ENCODE measurements around the gene UBE2J2. TPM values are rescaled to one million over a fixed set of nuclear protein-coding genes. Genes with fewer than 3 reads are reported as not detected.

Gene UBE2J2
- total and polyA plus RNA-seq, 2 of the 4 experiments (the other 2 are of a cell fraction) = 20.6 to 67.5 TPM

GRCh38 chr1:1255611-1256010 lies 18.0 kb downstream of the UBE2J2 start:
- no peak overlapping the region for H2AK5ac ChIP-seq (ENCODE audit: low read depth, low read length)
- peaks cover 10% of the 10 kb centered on the region for H4K20me1 ChIP-seq (ENCODE audit: insufficient read depth, low read length)
- ATAC-seq (ENCODE audit: low read depth) (no peak), DNase-seq (no peak)
- no peak overlapping the region for H3K18ac ChIP-seq (ENCODE audit: low read depth, low read length)
- no peak overlapping the region for H2BK5ac ChIP-seq (ENCODE audit: low read depth, low read length, poor library complexity, severe bottlenecking)
- no peak overlapping the region for H2BK15ac ChIP-seq (ENCODE audit: low read depth, low read length)
- no peak overlapping the region for H2AFZ ChIP-seq (replicated peaks; ENCODE audit: low read length, poor library complexity)
- H3K27me3 ChIP-seq (ENCODE audit: control insufficient read depth, insufficient read depth, low read length) = no peaks in the 10 kb centered on the region
- H3K56ac ChIP-seq (ENCODE audit: extremely low read depth, insufficient read depth, low read length) = no peak overlapping the region
- no peak overlapping the region for H3K9ac ChIP-seq (ENCODE audit: low read depth, low read length)
- no peak overlapping the region for H2BK20ac ChIP-seq (ENCODE audit: low read depth, low read length)
- dilution Hi-C loops (cut with HindIII; ENCODE audit: low sequenced_read_pairs, unreplicated experiment) = no loop called here
- TF ChIP-seq POLR2A (IDR thresholded peaks at IDR 0.05; ENCODE audit: low read depth, low read length) (no peak), MAFK (IDR thresholded peaks at IDR 0.05; ENCODE audit: low read depth, low read length) (no peak), NFE2L2 (IDR thresholded peaks at IDR 0.05; ENCODE audit: low read depth, low read length) (no peak), ELK1 (IDR thresholded peaks at IDR 0.05; ENCODE audit: borderline replicate concordance, low read depth, low read length) (no peak)
- BruUV-seq (replicated peaks) = no TSS peak
- WGBS, 2 experiments (ENCODE audit: extremely low coverage in 2 of 2, insufficient read length in 1 of 2) = 100% methylated on average over 3 of the region's 10 CpGs; no CpG with 5 or more reads in 1 of the 2 experiments
- no peak overlapping the region for H4K91ac ChIP-seq (ENCODE audit: insufficient read depth, low read depth, low read length)
- peaks cover 12 to 55% of the 10 kb centered on the region in 2 experiments for H3K79me1 ChIP-seq (ENCODE audit: low read depth in 1 of 2, low read length in 2 of 2)
- POLR2A ChIA-PET (ENCODE audit: unreplicated experiment) = no interaction called here
- H3K4ac ChIP-seq (ENCODE audit: low read depth, low read length) = no peak overlapping the region
- in situ Hi-C loops (cut with MboI; ENCODE audit: low sequenced_read_pairs) = no loop called here
- H3K14ac ChIP-seq (replicated peaks; ENCODE audit: low read depth, low read length) = no peak overlapping the region
- H4K8ac ChIP-seq (ENCODE audit: low read depth in 2 of 2, low read length in 2 of 2) = no peak overlapping the region
- no peak overlapping the region for H3K23ac ChIP-seq (ENCODE audit: low read depth, low read length)
- CTCF ChIA-PET = no interaction called here
- intact Hi-C loops (cut with micrococcal nuclease) = no loop called here
- no peak overlapping the region for H2BK120ac ChIP-seq (ENCODE audit: low read depth, low read length)
- H3K4me2 ChIP-seq (ENCODE audit: low read depth, low read length) = no peak overlapping the region
- no peaks in the 10 kb centered on the region for H3K9me3 ChIP-seq (ENCODE audit: control insufficient read depth, insufficient read depth, low read length)
- H3K4me3 ChIP-seq (ENCODE audit: insufficient read depth, low read depth, low read length) = no peak overlapping the region
- no peak overlapping the region for H4K5ac ChIP-seq (ENCODE audit: low read depth, low read length)
- H2AK9ac ChIP-seq (replicated peaks; ENCODE audit: low read depth, low read length, poor library complexity) = no peak overlapping the region
- peaks cover 14% of the 10 kb centered on the region for H3K9me1 ChIP-seq (ENCODE audit: insufficient read depth, low read length)
- peaks cover 14% of the 10 kb centered on the region for H3K4me1 ChIP-seq (ENCODE audit: control insufficient read depth, insufficient read depth, low read length)
- peaks cover 72% of the 10 kb centered on the region for H3K36me3 ChIP-seq (ENCODE audit: control insufficient read depth, insufficient read depth, low read length)
- no peak overlapping the region for H3K27ac ChIP-seq (ENCODE audit: insufficient read depth, low read length)

Data from IMR-90 (cell line).